Measurements from ENCODE around the gene RGS19.

- TF ChIP-seq REST (IDR thresholded peaks at IDR 0.05) (no peak), EGR1 (IDR thresholded peaks at IDR 0.05; ENCODE audit: low read depth in 2 of 2) (no peak), MAX (IDR thresholded peaks at IDR 0.05) (no peak), ATF3 (IDR thresholded peaks at IDR 0.05) (no peak), CTCF (IDR thresholded peaks at IDR 0.05; ENCODE audit: low read depth, low read length, missing input control) (no peak), FOXA1 (IDR thresholded peaks at IDR 0.05) (no peak), SP1 (IDR thresholded peaks at IDR 0.05) (no peak), GABPA (IDR thresholded peaks at IDR 0.05 in 1 of 2, conservative IDR thresholded peaks at IDR 0.05 in 1 of 2) (no peak), YY1 (IDR thresholded peaks at IDR 0.05) (no peak), TAF1 (conservative IDR thresholded peaks at IDR 0.05) (no peak), RAD21 (IDR thresholded peaks at IDR 0.05) (no peak), ZBTB33 (IDR thresholded peaks at IDR 0.05) (no peak)
Observed at GRCh38 chr20:64099880-64100565, 20.7 kb upstream of the RGS19 start.

All from liver (tissue), 3 donors.